GM12878 (cell line): ENCODE measurements around the gene PRUNE2. TPM values are rescaled to one million over a fixed set of nuclear protein-coding genes. Genes with fewer than 3 reads are reported as not detected.

ENCODE experiments used
- ATAC-seq: fragments of 200-7000 bp; cut with Tn5 transposase; 3 replicates; pipeline ENCODE4 v1.9.1; 2020; ENCODE audit warnings: mild to moderate bottlenecking, moderate library complexity
- BruUV-seq: library from RNA; stranded (reverse); fragments of 400-500 nt; replicated peaks from 2 replicates; lab custom pipeline; 2021; lab: Mats Ljungman, UMichigan
- CTCF ChIA-PET: fragments of 300-600 bp; sonication (Branson Sonifier 250); formaldehyde crosslinking; extraction: SDS; loops from one replicate; lab custom pipeline; 2021; ENCODE audit warnings: inconsistent platforms; lab: Yijun Ruan, JAX
- POLR2A ChIA-PET: fragments of 350-600 bp; formaldehyde crosslinking; extraction: SDS; loops from one replicate; lab custom pipeline; 2021; ENCODE audit warnings: inconsistent platforms; lab: Charles Lee
- RAD21 ChIA-PET: fragments of 300-600 bp; sonication (Branson Sonifier 250); formaldehyde crosslinking; loops from one replicate; lab custom pipeline; 2023; ENCODE audit warnings: antibody characterized with exemption; ENCODE audit not compliant: unreplicated experiment; lab: Charles Lee
- SMC1A ChIA-PET: fragments of 300-600 bp; sonication (Branson Sonifier 250); formaldehyde crosslinking; loops from one replicate; lab custom pipeline; 2023; ENCODE audit not compliant: unreplicated experiment, uncharacterized antibody; lab: Charles Lee
- DNase-seq: peaks from one replicate; pipeline ENCODE4 v3.0.0-alpha.2; 2011; ENCODE audit warnings: low read depth, low spot score
- FAIRE-seq: peaks from 3 replicates; lab custom pipeline; 2011; peaks lifted over from hg19 to GRCh38; lab: Jason Lieb, UNC
- H2AFZ ChIP-seq: 2 replicates; pipeline ENCODE4 v1.6.0; 2011; ENCODE audit warnings: low read depth, low read length, control low read depth; ENCODE audit not compliant: control insufficient read depth
- H3K27ac ChIP-seq: 2 replicates; pipeline ENCODE4 v1.5.1; 2011; ENCODE audit warnings: control low read depth; ENCODE audit not compliant: control insufficient read depth, insufficient read depth
- H3K27me3 ChIP-seq, 2 experiments: replicated peaks in 1 of 2; 2 replicates each; pipeline versions ENCODE4 v1.6.0 to v1.6.1; 2011; ENCODE audit warnings: low read length in 1 of 2; ENCODE audit not compliant: control insufficient read depth in 2 of 2, insufficient read depth in 2 of 2
- H3K36me3 ChIP-seq, 2 experiments: 2 replicates each; pipeline ENCODE4 v1.5.1; 2011; ENCODE audit warnings: low read length in 1 of 2; ENCODE audit not compliant: control insufficient read depth in 2 of 2, insufficient read depth in 2 of 2
- H3K4me1 ChIP-seq: 2 replicates; pipeline ENCODE4 v1.6.1; 2011; ENCODE audit warnings: mild to moderate bottlenecking, low read length, moderate library complexity, mixed read lengths; ENCODE audit not compliant: control insufficient read depth, insufficient read depth
- H3K4me2 ChIP-seq: 2 replicates; pipeline ENCODE4 v1.6.0; 2011; ENCODE audit warnings: control low read depth; ENCODE audit not compliant: control insufficient read depth, insufficient read depth
- H3K4me3 ChIP-seq: fragments of 200-600 bp; sonication (generic); 2 replicates; pipeline ENCODE4 v1.5.1; 2016
- H3K79me2 ChIP-seq: 2 replicates; pipeline ENCODE4 v1.6.0; 2011; ENCODE audit warnings: low read length; ENCODE audit not compliant: control insufficient read depth, insufficient read depth
- H3K9ac ChIP-seq: 2 replicates; pipeline ENCODE4 v1.8.0; 2011; ENCODE audit warnings: low read length, control low read depth, mixed read lengths; ENCODE audit not compliant: control insufficient read depth, insufficient read depth
- H3K9me3 ChIP-seq: replicated peaks from 3 replicates; pipeline ENCODE4 v1.5.1; 2011; ENCODE audit warnings: mild to moderate bottlenecking, low read length; ENCODE audit not compliant: control insufficient read depth, insufficient read depth
- H4K20me1 ChIP-seq: 2 replicates; pipeline ENCODE4 v1.6.0; 2011; ENCODE audit not compliant: control insufficient read depth, insufficient read depth
- ESRRA ChIP-seq: IDR thresholded peaks from 2 replicates; pipeline ENCODE4 v1.6.1; 2012; ENCODE audit warnings: mild to moderate bottlenecking, low read length, improper control_type of control experiment
- NFIC ChIP-seq: IDR thresholded peaks from 2 replicates; pipeline ENCODE4 v1.6.1; 2012; ENCODE audit warnings: low read depth, mild to moderate bottlenecking, inconsistent platforms, low read length, moderate library complexity
- NFYB ChIP-seq: IDR thresholded peaks from 2 replicates; pipeline ENCODE4 v1.6.1; 2011; ENCODE audit warnings: low read depth, mild to moderate bottlenecking, low read length, improper control_type of control experiment, moderate library complexity; ENCODE audit not compliant: insufficient read depth
- NR2F1 ChIP-seq: fragments of 450-650 bp; conservative IDR thresholded peaks from 2 replicates; pipeline ENCODE4 v1.6.1; 2017; ENCODE audit warnings: mild to moderate bottlenecking
- PML ChIP-seq: IDR thresholded peaks from 2 replicates; pipeline ENCODE4 v1.6.1; 2012; ENCODE audit warnings: low read length, inconsistent platforms
- SREBF1 ChIP-seq: IDR thresholded peaks from 2 replicates; pipeline ENCODE4 v1.6.1; 2012; ENCODE audit warnings: mild to moderate bottlenecking, low read length
- SREBF2 ChIP-seq: IDR thresholded peaks from 2 replicates; pipeline ENCODE4 v1.6.1; 2012; ENCODE audit warnings: mild to moderate bottlenecking, low read length
- TAF1 ChIP-seq: IDR thresholded peaks from 2 replicates; pipeline ENCODE4 v1.6.1; 2011; ENCODE audit warnings: mild to moderate bottlenecking, low read depth, low read length, borderline replicate concordance
- TARDBP ChIP-seq: IDR thresholded peaks from 2 replicates; pipeline ENCODE4 v1.6.1; 2016; ENCODE audit warnings: borderline replicate concordance
- TCF12 ChIP-seq: IDR thresholded peaks from 2 replicates; pipeline ENCODE4 v1.6.1; 2011; ENCODE audit warnings: low read depth, mild to moderate bottlenecking, low read length
- WGBS: methylation state at CpG from one replicate; pipeline ENCODE4 v1.1.6; 2016; ENCODE audit warnings: low lambda C conversion rate; ENCODE audit not compliant: insufficient replicate concordance, insufficient coverage; ENCODE audit errors: missing lambda C conversion rate; 5-methylcytosine and 5-hydroxymethylcytosine counted together
- in situ Hi-C: fragments of 300-500 bp; cut with MboI; formaldehyde crosslinking; loops from 9 replicates; pipeline ENCODE4 v1.14.3; 2018; ENCODE audit warnings: mixed read lengths
- intact Hi-C: fragments of 100-400 bp; cut with micrococcal nuclease; formaldehyde crosslinking; loops from one replicate; pipeline ENCODE4 v1.14.2; 2022; ENCODE audit not compliant: unreplicated experiment
- polyA plus RNA-seq, 11 experiments: library from polyadenylated mRNA; depleted of rRNA in 4 of 11; unstranded in 6 of 11; stranded (reverse) in 5 of 11; fragments of >200 nt; fragmentation: Nextera tagmentation in 4 of 11; fragmentation: Illumina TruSeq in 1 of 11; extraction: Ambion mirVana in 4 of 11; extraction: Trizol in 1 of 11; gene quantifications; 1 replicate in 1 of 11; 2 replicates in 10 of 11; pipeline versions ENCODE4 v1.2.1 to v1.2.3, GENCODE V29; 2011 to 2016; ENCODE audit warnings: inconsistent platforms in 2 of 11, missing spikeins in 2 of 11, low read depth in 1 of 11
- total RNA-seq, 4 experiments: library from RNA; depleted of rRNA in 3 of 4; stranded (reverse); fragments of >200 nt in 3 of 4; fragmentation: Illumina TruSeq in 1 of 4; extraction: Trizol in 1 of 4; gene quantifications; 2 replicates each; pipeline versions ENCODE4 v1.2.1 to v1.2.3, GENCODE V29; 2013 to 2021
- TF ChIP-seq, protein P1 (sequence below): fragments of 450-650 bp; formaldehyde crosslinking; IDR thresholded peaks from 2 replicates; pipeline ENCODE4 v1.4.0; 2020; ENCODE audit warnings: mild to moderate bottlenecking, moderate library complexity
- TF ChIP-seq, protein P2 (sequence below): fragments of 450-650 bp; IDR thresholded peaks from 2 replicates; pipeline ENCODE4 v1.6.1; 2016; ENCODE audit warnings: mild to moderate bottlenecking
- TF ChIP-seq, protein P3 (sequence below): IDR thresholded peaks from 2 replicates; pipeline ENCODE4 v1.6.1; 2012; ENCODE audit warnings: low read depth, low read length, improper control_type of control experiment
- TF ChIP-seq, protein P4 (sequence below): IDR thresholded peaks from 2 replicates; pipeline ENCODE4 v1.6.1; 2012; ENCODE audit warnings: low read depth, low read length, improper control_type of control experiment
- TF ChIP-seq, protein P5 (sequence below): IDR thresholded peaks from 2 replicates; pipeline ENCODE4 v1.6.1; 2012; ENCODE audit warnings: low read depth, low read length, improper control_type of control experiment
- TF ChIP-seq, protein P6 (sequence below): fragments of 450-650 bp; IDR thresholded peaks from 2 replicates; pipeline ENCODE4 v1.6.1; 2017; ENCODE audit warnings: low read depth, mild to moderate bottlenecking, moderate library complexity

The PRUNE2 gene
- total and polyA plus RNA-seq, 10 of the 15 experiments (the other 5 are each of a cell fraction or from before 2014, with no cell fraction given), result 0.07 to 0.63 (median 0.25) TPM

DNA sequence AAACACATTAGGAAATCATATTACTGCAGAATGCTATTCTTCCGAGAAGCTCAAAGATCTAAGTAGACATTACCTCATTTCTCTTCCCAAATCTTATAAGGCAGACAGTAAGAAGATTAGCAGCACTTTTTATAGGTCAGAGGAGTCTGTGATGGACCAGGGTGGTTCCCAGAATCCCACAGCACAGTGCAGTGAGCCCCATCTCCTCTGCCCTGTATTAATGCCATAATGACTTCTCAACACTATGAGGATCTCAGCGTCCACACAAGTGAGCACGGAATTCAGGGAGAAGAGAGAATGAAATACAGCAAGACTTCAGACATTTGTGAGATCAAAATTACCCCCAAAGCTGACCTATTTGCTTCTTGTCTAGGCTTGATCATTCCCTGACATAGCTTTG, 49.9 kb downstream of the PRUNE2 start:
- ChIA-PET SMC1A (no interaction called here), CTCF (no interaction called here), POLR2A (no interaction called here), RAD21 (no interaction called here)
- H3K79me2 ChIP-seq, result no peaks in the 10 kb centered on the region
- in situ Hi-C loops, result no loop called here
- FAIRE-seq, result no peak
- H2AFZ ChIP-seq, result no peak overlapping the region
- no peak overlapping the region for H3K4me2 ChIP-seq
- H3K27ac ChIP-seq, result no peak overlapping the region
- H3K4me1 ChIP-seq, result no peaks in the 10 kb centered on the region
- no peak overlapping the region for H3K9ac ChIP-seq
- no peak for DNase-seq
- H3K27me3 ChIP-seq, result no peaks in the 10 kb centered on the region
- H3K9me3 ChIP-seq, result no peaks in the 10 kb centered on the region
- TF ChIP-seq SREBF2 (no peak), PML (no peak), NR2F1 (no peak), SREBF1 (no peak), TARDBP (no peak), ESRRA (no peak), NFIC (no peak), TAF1 (no peak), NFYB (no peak), TCF12 (no peak)
- TF ChIP-seq, protein P1, sequence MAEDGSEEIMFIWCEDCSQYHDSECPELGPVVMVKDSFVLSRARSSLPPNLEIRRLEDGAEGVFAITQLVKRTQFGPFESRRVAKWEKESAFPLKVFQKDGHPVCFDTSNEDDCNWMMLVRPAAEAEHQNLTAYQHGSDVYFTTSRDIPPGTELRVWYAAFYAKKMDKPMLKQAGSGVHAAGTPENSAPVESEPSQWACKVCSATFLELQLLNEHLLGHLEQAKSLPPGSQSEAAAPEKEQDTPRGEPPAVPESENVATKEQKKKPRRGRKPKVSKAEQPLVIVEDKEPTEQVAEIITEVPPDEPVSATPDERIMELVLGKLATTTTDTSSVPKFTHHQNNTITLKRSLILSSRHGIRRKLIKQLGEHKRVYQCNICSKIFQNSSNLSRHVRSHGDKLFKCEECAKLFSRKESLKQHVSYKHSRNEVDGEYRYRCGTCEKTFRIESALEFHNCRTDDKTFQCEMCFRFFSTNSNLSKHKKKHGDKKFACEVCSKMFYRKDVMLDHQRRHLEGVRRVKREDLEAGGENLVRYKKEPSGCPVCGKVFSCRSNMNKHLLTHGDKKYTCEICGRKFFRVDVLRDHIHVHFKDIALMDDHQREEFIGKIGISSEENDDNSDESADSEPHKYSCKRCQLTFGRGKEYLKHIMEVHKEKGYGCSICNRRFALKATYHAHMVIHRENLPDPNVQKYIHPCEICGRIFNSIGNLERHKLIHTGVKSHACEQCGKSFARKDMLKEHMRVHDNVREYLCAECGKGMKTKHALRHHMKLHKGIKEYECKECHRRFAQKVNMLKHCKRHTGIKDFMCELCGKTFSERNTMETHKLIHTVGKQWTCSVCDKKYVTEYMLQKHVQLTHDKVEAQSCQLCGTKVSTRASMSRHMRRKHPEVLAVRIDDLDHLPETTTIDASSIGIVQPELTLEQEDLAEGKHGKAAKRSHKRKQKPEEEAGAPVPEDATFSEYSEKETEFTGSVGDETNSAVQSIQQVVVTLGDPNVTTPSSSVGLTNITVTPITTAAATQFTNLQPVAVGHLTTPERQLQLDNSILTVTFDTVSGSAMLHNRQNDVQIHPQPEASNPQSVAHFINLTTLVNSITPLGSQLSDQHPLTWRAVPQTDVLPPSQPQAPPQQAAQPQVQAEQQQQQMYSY (CRISPR knock-in tag), result no peak
- TF ChIP-seq, protein P2, sequence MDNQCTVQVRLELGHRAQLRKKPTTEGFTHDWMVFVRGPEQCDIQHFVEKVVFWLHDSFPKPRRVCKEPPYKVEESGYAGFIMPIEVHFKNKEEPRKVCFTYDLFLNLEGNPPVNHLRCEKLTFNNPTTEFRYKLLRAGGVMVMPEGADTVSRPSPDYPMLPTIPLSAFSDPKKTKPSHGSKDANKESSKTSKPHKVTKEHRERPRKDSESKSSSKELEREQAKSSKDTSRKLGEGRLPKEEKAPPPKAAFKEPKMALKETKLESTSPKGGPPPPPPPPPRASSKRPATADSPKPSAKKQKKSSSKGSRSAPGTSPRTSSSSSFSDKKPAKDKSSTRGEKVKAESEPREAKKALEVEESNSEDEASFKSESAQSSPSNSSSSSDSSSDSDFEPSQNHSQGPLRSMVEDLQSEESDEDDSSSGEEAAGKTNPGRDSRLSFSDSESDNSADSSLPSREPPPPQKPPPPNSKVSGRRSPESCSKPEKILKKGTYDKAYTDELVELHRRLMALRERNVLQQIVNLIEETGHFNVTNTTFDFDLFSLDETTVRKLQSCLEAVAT, result no peak
- TF ChIP-seq, protein P3, sequence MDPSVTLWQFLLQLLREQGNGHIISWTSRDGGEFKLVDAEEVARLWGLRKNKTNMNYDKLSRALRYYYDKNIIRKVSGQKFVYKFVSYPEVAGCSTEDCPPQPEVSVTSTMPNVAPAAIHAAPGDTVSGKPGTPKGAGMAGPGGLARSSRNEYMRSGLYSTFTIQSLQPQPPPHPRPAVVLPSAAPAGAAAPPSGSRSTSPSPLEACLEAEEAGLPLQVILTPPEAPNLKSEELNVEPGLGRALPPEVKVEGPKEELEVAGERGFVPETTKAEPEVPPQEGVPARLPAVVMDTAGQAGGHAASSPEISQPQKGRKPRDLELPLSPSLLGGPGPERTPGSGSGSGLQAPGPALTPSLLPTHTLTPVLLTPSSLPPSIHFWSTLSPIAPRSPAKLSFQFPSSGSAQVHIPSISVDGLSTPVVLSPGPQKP, result no peak
- TF ChIP-seq, protein P4, sequence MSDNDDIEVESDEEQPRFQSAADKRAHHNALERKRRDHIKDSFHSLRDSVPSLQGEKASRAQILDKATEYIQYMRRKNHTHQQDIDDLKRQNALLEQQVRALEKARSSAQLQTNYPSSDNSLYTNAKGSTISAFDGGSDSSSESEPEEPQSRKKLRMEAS, result no peak
- TF ChIP-seq, protein P5, sequence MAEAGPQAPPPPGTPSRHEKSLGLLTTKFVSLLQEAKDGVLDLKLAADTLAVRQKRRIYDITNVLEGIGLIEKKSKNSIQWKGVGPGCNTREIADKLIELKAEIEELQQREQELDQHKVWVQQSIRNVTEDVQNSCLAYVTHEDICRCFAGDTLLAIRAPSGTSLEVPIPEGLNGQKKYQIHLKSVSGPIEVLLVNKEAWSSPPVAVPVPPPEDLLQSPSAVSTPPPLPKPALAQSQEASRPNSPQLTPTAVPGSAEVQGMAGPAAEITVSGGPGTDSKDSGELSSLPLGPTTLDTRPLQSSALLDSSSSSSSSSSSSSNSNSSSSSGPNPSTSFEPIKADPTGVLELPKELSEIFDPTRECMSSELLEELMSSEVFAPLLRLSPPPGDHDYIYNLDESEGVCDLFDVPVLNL, result no peak
- TF ChIP-seq, protein P6, sequence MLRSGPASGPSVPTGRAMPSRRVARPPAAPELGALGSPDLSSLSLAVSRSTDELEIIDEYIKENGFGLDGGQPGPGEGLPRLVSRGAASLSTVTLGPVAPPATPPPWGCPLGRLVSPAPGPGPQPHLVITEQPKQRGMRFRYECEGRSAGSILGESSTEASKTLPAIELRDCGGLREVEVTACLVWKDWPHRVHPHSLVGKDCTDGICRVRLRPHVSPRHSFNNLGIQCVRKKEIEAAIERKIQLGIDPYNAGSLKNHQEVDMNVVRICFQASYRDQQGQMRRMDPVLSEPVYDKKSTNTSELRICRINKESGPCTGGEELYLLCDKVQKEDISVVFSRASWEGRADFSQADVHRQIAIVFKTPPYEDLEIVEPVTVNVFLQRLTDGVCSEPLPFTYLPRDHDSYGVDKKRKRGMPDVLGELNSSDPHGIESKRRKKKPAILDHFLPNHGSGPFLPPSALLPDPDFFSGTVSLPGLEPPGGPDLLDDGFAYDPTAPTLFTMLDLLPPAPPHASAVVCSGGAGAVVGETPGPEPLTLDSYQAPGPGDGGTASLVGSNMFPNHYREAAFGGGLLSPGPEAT, result no peak
- ATAC-seq, result no peak
- H3K4me3 ChIP-seq, result no peak overlapping the region
- no TSS peak for BruUV-seq
- intact Hi-C loops, result no loop called here
- H4K20me1 ChIP-seq, result no peaks in the 10 kb centered on the region
- 25% methylated on average over 3 of the region's 3 CpGs for WGBS
- H3K36me3 ChIP-seq, result no peaks in the 10 kb centered on the region
